ENCODE measurements around the gene ARHGEF12.

The ARHGEF12 gene

GRCh38 chr11:120317689-120318480, 18.3 kb upstream of the ARHGEF12 start:
- no peak for DNase-seq

GRCh38 chr11:120318906-120319305, 17.3 kb upstream of the ARHGEF12 start:
- DNase-seq = no peak

GRCh38 chr11:120324932-120325810, 11.0 kb upstream of the ARHGEF12 start, which contains the start of gene TLCD5:
Gene TLCD5, plus strand, starts transcription at chr11:120325299. Its CDS starts 2,143 bp downstream, at chr11:120327442.
- DNase-seq = peak; percentile 11

- DNase-seq = no peak
Observed at GRCh38 chr11:120326228-120326627, 10.0 kb upstream of the ARHGEF12 start.

- no peak for DNase-seq
Observed at GRCh38 chr11:120326845-120327281, 9.3 kb upstream of the ARHGEF12 start.

GRCh38 chr11:120327311-120327710, 8.9 kb upstream of the ARHGEF12 start:
- DNase-seq = no peak

GRCh38 chr11:120329556-120329955, 6.7 kb upstream of the ARHGEF12 start:
- no peak for DNase-seq

- no peak for DNase-seq
Observed at GRCh38 chr11:120330045-120330444, 6.2 kb upstream of the ARHGEF12 start.

- DNase-seq = no peak
Observed at GRCh38 chr11:120331301-120331996, 4.8 kb upstream of the ARHGEF12 start.

- DNase-seq = no peak
Observed at GRCh38 chr11:120332822-120333716, 3.1 kb upstream of the ARHGEF12 start.

GRCh38 chr11:120333801-120334200, 2.4 kb upstream of the ARHGEF12 start:
- no peak for DNase-seq

GRCh38 chr11:120334332-120334731, 1.9 kb upstream of the ARHGEF12 start:
- no peak for DNase-seq

GRCh38 chr11:120334894-120335462, 1.2 kb upstream of the ARHGEF12 start:
- no peak for DNase-seq

GRCh38 chr11:120335556-120335907, 681 bp upstream of the ARHGEF12 start:
- DNase-seq = no peak

- DNase-seq = no peak
Observed at GRCh38 chr11:120336641-120337354, 585 bp downstream of the ARHGEF12 start.

- DNase-seq = no peak
Observed at GRCh38 chr11:120337355-120338106, 1.3 kb downstream of the ARHGEF12 start.

GRCh38 chr11:120338107-120338933, 2.1 kb downstream of the ARHGEF12 start:
- no peak for DNase-seq

GRCh38 chr11:120339394-120339890, 3.2 kb downstream of the ARHGEF12 start:
- no peak for DNase-seq

- DNase-seq = no peak
Observed at GRCh38 chr11:120340529-120340928, 4.3 kb downstream of the ARHGEF12 start.
